ENCODE measurements around the gene TLL1.

GRCh38 chr4:166014411-166014810 lies 141.4 kb downstream of the TLL1 start:
- no peak for TF ChIP-seq POLR2A (IDR thresholded peaks at IDR 0.05; ENCODE audit: low read length)
- no peak for TF ChIP-seq GATA1 (IDR thresholded peaks at IDR 0.05; ENCODE audit: low read depth, low read length)

All from erythroblast (primary cell).